NCI-H1694 treated with DMSO at 0.1 percent for 48 hours (cell line): ENCODE measurements around the gene PRXL2B.

Experiments
- DNase-seq: peaks from one replicate; lab custom pipeline; 2025; lab: John Stamatoyannopoulos, UW

Gene PRXL2B

DNA sequence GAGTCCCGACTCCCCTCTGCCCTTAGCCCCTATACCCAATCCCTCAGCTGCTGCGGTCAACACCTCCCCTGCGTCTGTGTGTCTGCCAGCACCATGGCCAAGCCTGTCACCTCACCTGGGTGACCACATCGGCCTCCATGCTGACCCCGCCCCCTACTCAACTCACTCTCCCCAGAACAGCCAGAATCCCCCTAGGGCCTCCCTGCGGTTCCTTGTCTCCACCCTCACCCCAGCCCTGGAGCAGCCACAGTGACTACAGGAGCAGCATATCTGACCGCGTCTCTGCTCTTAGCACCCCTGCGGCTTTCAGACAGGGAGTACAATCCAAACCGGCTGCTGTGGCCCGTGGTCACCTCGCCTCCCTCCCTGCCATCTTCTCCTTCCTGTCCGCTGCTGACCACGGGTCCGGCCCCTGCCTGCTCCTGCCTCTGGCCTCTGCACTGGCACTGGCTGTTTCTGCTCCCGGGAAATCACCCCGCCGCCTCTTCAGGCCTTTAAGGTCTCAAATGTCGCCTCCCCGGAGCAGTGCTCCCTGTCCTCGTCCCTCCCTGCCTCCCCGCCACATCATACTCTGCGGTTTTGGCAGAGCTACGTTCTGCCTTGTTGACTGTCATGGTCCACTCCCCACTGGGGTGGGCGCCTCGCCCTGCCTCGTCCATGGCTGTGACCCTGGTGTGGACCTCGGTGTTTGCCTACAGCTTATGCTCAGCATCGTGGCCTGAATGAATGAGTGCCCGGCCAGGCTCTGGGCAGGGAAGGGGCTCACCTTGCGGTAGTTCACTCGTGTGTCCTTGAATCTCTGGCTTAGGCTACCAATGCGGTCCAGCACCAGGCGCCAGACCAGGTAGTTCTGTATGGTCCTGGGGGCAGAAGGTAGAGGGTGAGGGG lies 11.1 kb downstream of the PRXL2B start:
- DNase-seq = no peak

GRCh38 chr1:2598329-2598931 lies 11.9 kb downstream of the PRXL2B start:
- DNase-seq = no peak

DNA sequence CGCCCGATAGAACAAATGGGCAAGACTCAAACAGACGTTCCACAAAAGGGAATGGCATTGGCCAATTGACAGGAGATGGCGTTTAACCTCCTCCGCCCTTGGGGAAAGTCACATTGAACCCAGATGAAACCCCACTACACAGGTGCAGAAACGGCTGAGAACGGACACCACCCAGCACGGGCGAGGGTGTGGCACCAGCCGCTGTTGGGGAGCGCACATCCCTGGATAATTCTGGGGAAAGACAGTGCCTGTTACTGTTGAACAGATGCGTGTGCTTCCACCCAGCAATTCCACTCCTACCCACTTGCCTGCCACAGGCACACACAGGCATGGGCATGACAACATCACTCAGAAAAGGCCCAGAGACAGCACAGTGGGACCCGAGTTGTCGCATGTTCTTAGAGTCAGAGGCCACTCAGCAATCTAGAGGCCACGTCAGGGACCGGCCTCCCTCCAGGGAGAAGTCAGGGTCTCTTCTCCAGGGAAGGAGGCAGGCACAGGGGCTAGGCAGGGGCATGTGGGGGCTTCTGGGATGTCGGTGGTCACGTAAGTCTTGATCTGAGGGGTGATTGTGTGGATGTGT lies 15.2 kb downstream of the PRXL2B start:
- DNase-seq = no peak

GRCh38 chr1:2602311-2602835 lies 15.8 kb downstream of the PRXL2B start:
- no peak for DNase-seq

DNA sequence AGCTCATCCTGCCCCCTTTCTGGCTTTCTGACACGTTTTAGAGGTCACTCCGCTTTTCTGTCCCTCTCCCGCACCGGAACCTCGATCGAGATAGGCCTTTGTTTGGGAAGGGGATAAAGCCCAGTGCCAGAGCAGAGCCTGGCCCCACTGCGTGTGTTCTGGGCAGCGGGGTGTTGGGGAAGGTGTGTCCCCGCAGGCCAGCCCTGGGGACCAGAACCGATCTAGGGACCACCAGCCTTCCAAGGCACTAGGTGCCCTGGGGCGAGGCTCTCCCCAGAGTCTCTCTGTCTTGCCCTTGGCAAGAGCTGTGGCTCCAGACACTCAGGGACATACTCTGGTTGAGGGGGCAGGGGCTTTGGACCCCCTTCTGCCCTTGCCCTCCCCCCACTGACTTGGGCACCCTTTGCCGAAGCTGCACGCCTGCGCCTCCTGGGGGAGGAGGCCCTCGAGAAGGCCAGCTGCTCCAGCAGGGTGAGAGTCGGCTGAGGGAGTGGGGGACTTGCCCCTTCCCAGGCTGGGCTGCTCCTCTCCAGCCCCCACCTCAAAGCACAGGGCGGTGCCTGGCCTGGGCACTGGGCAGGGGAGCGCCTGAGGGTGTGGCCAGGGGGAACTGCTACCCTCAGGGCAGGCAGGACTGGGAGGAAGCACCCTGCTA lies 16.4 kb downstream of the PRXL2B start:
- no peak for DNase-seq

DNA sequence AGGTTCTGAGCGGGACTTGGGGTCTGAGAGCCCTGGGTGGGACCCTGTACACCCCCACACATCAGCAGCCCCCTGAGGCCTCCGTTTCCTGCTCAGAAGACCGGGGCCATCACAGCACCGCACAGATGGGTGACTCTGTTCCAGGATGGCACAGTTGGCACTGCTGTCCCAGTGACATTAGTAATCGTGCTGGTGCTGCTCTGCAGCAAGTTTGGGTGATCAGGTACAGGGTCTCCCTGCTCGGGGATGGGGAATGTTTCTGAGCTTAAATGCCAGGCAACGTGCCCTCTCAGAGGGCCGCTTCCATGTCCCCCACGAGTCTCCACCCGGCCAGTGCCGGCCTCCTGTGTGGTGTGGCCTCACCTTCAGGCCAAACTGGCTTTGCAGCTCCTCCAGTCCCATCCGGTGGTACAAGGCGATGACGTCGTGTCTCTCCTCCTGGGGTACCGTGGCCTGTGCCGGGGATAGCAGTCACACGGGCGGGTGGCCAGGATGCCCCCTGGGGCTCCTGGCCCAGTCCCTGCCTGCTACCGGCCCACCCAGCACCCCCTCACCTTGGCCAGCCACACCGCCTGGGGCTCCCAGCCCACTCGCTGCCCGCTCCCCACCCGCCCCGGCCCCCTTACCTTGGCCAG lies 17.1 kb downstream of the PRXL2B start:
- no peak for DNase-seq

DNA sequence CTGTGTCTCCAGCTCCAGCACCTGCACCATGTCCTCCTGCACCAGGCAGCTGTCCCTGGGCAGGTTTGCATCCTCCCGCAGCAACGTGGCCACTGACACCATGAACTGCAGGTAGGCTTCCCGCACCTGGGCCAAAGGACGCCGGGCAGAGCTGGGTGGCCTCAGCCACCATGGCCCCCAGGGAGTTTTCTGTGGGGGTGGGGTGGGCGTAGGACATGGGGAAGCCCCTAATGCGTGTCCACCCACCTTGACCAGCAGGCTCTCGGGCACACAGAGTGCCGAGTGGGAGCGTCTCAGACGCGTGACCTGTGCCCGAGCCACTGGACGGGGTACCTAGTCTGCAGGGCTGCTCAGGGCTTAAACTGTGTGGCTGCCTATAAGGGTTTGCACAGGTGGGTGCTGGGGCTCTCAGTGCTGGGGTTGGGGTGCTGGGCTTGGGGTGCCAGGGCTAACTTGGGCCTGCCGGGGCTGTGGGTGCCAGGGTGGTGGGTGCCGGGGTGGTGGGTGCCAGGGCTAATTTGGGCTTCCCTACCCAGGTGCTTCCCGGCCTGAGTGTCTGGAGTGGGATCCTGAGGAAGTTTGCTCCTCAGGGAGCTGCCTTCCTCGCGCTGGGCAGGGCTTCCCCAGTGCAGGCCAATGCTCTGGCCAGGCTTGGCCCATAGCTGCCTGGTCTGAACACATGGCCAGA lies 17.7 kb downstream of the PRXL2B start:
- no peak for DNase-seq

GRCh38 chr1:2604844-2605508 lies 18.4 kb downstream of the PRXL2B start:
- no peak for DNase-seq

DNA sequence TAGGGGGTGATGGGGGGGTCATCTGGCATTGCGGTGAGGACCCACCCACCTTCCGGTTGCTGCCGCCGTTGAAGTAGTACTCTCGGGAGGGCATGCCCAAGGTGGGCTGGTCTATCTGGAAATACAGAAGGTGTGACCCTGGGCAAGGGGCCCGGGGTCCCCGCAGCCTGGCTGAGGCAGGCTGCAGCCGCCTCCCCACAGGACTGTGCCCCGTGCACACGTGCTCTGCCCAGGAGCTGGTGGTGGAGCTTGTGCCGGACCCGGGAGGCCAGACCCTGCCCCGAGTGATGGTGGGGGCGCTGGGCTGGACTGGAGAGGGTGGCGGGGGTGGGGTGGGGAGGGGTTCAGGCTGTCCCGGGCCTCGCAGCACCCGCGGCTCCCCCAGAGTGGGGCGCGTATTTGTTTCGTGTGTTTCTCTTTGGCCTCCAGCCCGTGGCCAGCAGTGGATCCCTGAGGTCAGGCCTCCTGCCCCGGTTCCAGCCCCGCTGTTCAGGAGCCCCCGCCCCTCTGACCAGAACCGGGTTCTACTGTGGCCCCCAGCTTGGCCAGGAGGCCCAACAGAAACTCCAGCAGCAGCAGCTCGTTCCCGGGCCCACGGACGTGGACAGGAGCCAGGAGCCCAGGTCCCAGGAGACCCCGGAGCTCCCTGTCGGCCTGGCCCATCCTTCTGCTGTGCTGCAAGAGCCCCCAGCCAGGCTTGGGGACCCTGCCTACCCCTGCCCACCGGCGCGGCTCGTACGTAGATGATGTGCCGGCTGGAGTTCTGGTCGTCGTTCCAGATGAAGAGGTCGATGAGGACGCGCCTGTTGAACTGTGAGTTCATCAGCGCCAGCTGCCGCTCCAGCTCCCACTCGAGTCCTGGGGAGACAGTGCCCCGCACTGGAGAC lies 19.2 kb downstream of the PRXL2B start:
- DNase-seq = no peak

DNA sequence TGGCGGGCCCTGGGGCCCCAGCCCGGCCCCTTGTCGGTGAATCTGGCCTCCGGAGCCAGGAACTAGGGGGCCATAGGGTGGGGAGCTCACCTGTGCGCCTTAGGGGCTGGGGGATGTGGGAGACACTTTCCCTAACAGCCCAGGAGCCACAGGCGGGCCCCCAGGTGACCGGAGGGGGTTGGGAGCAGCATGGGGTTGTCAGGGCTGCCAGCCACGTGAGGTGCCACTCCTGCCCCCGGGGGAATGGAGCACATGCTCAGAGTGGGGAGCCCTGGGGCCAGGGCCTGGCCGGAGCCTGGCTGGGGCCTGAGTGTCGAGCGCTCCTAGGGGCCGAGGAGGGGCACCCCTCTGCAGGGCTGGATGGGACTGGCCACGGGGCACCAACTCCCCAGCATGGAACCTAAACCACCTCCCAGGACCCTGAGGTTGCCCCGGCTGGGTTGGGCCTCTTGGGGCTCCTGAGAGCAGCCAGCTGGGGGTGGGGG lies 19.9 kb downstream of the PRXL2B start:
- DNase-seq = no peak

DNA sequence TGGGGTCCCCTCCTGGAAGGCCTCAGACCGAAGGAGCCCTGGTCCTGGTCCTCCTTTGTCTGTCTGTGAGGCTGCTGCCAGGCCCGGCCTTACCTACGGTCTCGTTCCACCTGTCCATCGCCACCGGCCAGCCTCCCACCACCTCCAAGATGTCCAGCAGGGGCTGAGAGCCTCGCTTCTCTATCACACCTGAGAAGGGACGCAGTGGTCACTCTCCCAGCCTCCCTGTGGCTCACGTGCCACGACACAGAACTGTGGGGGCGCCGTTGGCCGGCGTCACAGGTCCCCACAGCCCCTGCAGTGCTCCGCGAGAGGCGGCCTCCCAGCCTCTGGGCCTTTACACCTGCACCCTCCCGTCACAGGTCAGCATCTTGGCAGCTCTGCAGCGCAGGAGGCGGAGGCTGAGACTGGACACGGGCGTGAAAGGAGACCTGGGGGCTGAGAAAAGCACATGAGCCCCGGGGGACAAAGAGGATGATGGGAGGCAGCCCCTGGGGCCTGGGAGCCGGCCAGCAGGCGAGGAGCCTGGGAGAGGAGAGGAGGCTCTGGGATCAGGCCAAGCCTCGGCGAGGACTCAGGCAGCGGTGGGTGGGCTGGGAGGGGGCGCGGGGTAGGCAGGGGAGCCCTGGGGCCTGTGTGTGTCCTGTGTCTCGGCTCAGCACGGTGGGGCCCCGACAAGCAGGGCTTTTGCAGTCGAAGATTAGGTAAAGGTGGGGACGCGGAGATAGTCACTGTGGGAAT lies 20.5 kb downstream of the PRXL2B start:
- no peak for DNase-seq

DNA sequence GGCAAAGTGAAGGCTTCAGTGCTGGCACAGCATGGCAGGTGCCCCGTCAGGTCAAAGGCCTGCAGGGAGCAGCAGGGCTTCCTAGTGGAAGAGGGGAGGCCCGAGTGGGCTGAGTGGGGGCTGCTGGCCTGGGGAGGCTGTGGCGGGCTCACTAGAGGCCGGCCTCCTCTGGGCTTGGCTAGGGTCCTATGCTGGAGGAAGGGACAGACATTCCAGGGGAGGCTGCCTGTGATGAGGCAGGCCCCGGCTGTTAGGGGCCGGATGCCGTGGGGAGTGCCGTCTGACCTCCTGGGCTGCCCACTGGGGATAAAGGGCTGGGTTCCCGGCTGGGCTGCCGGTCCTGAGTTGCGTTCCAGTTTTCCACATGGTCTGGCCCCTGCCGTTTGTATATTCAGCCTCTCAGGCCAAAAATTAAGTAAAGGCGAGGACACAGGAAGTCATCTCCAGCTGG lies 21.1 kb downstream of the PRXL2B start:
- DNase-seq = no peak

DNA sequence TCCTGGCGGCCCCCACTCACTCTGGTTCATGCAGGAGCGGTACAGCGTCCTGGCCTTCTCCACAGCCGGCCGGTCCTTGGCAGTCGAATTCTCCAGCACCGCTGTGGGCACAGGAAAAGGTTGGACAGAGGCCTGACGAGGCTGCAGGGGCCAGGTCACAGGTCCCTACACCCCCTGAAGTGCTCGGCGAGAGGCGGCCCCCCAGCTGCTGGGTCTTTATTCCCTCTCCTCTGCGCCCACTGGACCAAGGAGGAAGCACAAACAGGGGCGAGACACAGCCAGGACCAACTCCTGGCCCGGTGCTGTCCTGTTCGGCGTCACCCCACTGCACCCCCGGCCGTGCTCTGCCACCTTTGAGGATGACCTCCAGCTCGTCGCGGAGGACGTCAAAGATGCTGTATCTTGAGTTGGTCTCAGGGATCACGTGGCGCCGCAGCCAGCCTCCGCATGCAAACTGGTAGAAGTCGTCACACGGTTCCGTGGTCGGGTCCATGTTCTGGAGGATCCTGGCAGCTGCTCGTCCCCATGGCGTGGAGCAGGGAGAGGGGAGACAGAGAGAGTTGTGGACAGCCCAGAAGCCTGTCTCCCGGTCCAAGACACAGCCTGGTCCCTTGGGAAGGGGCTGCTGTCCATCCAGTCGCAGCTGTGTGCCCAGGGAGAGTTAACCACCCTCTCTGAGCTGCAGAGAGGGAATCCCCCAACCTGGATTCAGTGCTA lies 22.9 kb downstream of the PRXL2B start:
- no peak for DNase-seq

DNA sequence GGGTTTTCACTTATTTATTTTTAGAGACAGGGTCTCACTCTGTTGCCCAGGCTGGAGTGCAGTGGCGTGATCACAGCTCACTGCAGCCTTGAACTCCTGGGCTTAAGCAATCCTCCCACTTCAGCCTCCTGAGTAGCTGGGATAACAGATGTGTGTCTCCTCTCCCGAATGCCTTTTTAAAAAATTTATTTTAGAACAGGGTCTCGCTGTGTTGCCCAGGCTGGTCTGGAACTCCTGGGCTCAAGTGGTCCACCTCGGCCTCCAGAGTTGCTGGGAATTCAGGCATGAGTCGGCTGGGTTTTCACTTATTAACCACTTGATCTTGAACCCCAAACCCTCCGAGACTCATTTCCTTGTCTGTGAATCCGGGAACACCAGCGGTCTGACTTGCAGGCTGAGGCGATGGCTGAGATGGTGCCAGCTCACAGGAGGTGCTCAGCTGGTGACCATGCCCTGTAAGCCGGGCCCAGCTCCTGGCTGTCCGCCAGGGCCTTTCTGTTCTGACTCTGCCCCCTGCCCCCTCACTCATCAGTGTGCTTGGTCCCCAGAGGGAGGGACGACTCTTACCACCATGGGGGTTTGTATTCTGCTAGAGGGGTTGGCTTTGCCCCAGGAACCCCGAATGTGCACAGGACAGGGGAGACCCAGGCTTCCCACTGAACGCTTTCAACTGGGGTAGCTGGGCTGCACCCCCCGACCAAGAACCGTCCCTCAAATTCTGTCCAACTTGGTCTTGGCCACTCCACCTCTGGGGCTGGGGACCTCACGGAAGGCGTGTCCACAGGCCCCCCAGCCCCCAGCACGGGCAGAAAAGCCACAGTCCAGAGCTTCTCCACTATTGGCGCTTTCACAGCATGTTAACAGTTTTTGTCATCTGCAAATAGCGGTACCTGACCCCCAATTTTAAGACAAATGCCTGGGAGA lies 23.7 kb downstream of the PRXL2B start:
- no peak for DNase-seq

DNA sequence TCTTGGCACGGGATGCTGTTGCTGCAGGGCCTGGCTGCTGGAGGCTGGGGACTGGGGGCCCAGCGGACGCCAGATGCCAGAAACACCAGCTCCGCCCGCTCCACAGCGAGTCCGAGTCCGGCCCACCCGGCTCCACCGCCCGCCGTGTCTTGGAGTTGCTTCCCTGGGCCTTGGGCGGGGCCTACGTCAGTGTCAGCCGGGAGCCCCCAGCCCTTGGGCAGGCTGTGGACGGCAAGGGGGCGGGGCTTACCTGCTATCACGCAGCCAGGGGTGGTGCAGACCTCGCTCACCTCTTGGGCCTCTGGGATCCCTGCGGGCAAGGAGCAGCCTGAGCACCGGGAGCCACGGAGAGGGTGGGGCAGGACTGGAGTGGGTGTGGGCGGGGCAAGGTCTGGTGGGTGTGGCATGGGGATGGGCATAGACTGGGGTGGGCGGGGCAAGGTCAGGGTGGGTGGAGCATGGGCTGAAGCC lies 24.5 kb downstream of the PRXL2B start:
- no peak for DNase-seq

DNA sequence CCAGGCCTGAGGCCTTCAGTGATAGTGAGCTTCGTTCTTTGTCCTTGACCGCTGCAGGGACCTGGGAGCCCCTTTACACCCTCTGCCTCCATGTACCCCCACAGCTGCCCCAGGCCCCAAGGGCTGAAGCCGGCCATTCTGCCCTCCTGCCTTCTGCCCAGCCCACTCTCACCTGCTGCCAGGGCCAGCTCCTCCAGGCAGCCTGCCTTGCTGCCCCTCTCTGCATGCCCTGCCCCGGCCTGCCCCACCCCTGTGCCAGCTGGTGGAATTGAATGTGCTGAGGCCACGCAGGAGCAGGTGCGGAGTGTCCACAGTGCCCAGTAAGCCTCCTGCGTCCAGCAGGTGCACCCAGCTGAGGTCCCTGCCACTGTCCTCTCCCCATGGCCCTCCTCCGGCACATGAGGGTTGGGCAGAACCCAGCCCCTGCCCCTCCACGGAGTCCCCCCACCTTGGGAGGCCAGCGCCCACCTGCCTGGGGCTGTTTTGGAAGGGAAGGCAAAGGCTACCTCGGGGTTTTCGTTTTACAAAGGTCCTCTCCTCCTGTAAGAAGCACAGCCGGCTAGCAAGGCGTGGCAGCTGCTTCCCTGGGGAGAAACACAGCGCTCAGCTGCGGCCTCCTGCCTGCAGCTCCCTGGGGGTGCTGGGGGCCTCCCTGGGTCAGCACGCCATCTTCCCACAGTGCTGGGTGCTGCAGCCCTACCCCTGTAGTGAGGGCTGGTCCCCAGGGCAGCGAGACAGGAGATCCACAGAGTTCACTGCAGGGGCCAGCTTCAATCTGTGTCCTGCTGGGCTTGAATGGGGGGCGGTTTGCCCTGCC lies 25.3 kb downstream of the PRXL2B start:
- no peak for DNase-seq
